PC-3 (cell line): Measurements from ENCODE around the gene ENTHD1. TPM values are rescaled to one million over a fixed set of nuclear protein-coding genes. Genes with fewer than 3 reads are reported as not detected.

ENCODE experiments used
- ATAC-seq: fragments of 200-7000 bp; cut with Tn5 transposase; 2 replicates; pipeline ENCODE4 v1.9.1; 2020; ENCODE audit warnings: mild to moderate bottlenecking, moderate library complexity
- BruUV-seq: library from RNA; stranded (reverse); fragments of 400-500 nt; replicated peaks from 2 replicates; lab custom pipeline; 2021; lab: Mats Ljungman, UMichigan
- CTCF ChIA-PET: fragments of 300-600 bp; sonication (Branson Sonifier 250); formaldehyde crosslinking; loops from one replicate; lab custom pipeline; 2022; ENCODE audit warnings: antibody characterized with exemption; lab: Charles Lee
- POLR2A ChIA-PET: fragments of 300-600 bp; sonication (Branson Sonifier 250); formaldehyde crosslinking; loops from one replicate; lab custom pipeline; 2022; ENCODE audit warnings: antibody characterized with exemption; ENCODE audit not compliant: unreplicated experiment; lab: Charles Lee
- DNase-seq: peaks from one replicate; pipeline ENCODE4 v3.0.0-alpha.2; 2015
- H2AFZ ChIP-seq: fragments of 300-600 bp; sonication (generic); 2 replicates; pipeline ENCODE4 v1.6.0; 2016; ENCODE audit warnings: antibody characterized with exemption, low read length
- H3F3A ChIP-seq: fragments of 300-600 bp; sonication (generic); one replicate; pipeline ENCODE4 v1.6.0; 2017; ENCODE audit warnings: antibody characterized with exemption, low read length, control low read depth, mild to moderate bottlenecking; ENCODE audit not compliant: unreplicated experiment
- H3K27ac ChIP-seq: fragments of 300-600 bp; sonication (generic); 2 replicates; pipeline ENCODE4 v1.5.1; 2016; ENCODE audit warnings: mild to moderate bottlenecking, low read length
- H3K27me3 ChIP-seq: fragments of 300-600 bp; sonication (generic); 2 replicates; pipeline ENCODE4 v1.6.1; 2016; ENCODE audit warnings: low read length, mixed read lengths
- H3K36me3 ChIP-seq: fragments of 300-600 bp; sonication (generic); 2 replicates; pipeline ENCODE4 v1.6.1; 2016; ENCODE audit warnings: low read depth, mixed run types, low read length, mixed read lengths
- H3K4me1 ChIP-seq: fragments of 300-600 bp; sonication (generic); 2 replicates; pipeline ENCODE4 v1.5.1; 2016; ENCODE audit warnings: low read length; ENCODE audit not compliant: insufficient read depth
- H3K4me2 ChIP-seq: fragments of 300-600 bp; sonication (generic); 2 replicates; pipeline ENCODE4 v1.6.0; 2016; ENCODE audit warnings: low read length
- H3K4me3 ChIP-seq: fragments of 300-600 bp; sonication (generic); 2 replicates; pipeline ENCODE4 v1.5.1; 2016; ENCODE audit warnings: mild to moderate bottlenecking, low read length, mixed read lengths
- H3K79me2 ChIP-seq: fragments of 300-600 bp; sonication (generic); 2 replicates; pipeline ENCODE4 v1.6.1; 2017; ENCODE audit warnings: low read length, mixed read lengths
- H3K9ac ChIP-seq: fragments of 300-600 bp; sonication (generic); 2 replicates; pipeline ENCODE4 v1.6.0; 2016; ENCODE audit warnings: mild to moderate bottlenecking, low read length
- H3K9me2 ChIP-seq: fragments of 300-600 bp; sonication (generic); replicated peaks from 2 replicates; pipeline ENCODE4 v1.6.1; 2016; ENCODE audit warnings: mixed run types, low read length, mixed read lengths
- H3K9me3 ChIP-seq: fragments of 300-600 bp; sonication (generic); 2 replicates; pipeline ENCODE4 v1.6.1; 2016; ENCODE audit warnings: low read length, mixed read lengths
- H4K20me1 ChIP-seq: fragments of 300-600 bp; sonication (generic); 2 replicates; pipeline ENCODE4 v1.6.1; 2016; ENCODE audit warnings: low read length, mixed read lengths
- CTCF ChIP-seq: fragments of 300-600 bp; sonication (generic); conservative IDR thresholded peaks from 2 replicates; pipeline ENCODE4 v1.5.1; 2017; ENCODE audit warnings: antibody characterized with exemption, low read depth, mild to moderate bottlenecking, low read length
- EZH2 ChIP-seq: fragments of 300-600 bp; sonication (generic); IDR thresholded peaks from one replicate; pipeline ENCODE4 v1.6.1; 2017; ENCODE audit warnings: antibody characterized with exemption, mild to moderate bottlenecking, low read length; ENCODE audit not compliant: unreplicated experiment
- EZH2phosphoT487 ChIP-seq: fragments of 300-600 bp; sonication (generic); IDR thresholded peaks from 2 replicates; pipeline ENCODE4 v1.6.1; 2018; ENCODE audit warnings: mild to moderate bottlenecking, antibody characterized with exemption, low read length, borderline replicate concordance
- intact Hi-C: fragments of 100-400 bp; cut with micrococcal nuclease; formaldehyde crosslinking; loops from 2 replicates; pipeline ENCODE4 v1.9.0; 2023
- total RNA-seq: library from RNA; depleted of rRNA; stranded (reverse); fragments of >200 nt; gene quantifications from 2 replicates; pipeline ENCODE4 v1.2.3, GENCODE V29; 2014

Gene ENTHD1
- total RNA-seq, 1 experiment from 2014 or later, result not detected

DNA sequence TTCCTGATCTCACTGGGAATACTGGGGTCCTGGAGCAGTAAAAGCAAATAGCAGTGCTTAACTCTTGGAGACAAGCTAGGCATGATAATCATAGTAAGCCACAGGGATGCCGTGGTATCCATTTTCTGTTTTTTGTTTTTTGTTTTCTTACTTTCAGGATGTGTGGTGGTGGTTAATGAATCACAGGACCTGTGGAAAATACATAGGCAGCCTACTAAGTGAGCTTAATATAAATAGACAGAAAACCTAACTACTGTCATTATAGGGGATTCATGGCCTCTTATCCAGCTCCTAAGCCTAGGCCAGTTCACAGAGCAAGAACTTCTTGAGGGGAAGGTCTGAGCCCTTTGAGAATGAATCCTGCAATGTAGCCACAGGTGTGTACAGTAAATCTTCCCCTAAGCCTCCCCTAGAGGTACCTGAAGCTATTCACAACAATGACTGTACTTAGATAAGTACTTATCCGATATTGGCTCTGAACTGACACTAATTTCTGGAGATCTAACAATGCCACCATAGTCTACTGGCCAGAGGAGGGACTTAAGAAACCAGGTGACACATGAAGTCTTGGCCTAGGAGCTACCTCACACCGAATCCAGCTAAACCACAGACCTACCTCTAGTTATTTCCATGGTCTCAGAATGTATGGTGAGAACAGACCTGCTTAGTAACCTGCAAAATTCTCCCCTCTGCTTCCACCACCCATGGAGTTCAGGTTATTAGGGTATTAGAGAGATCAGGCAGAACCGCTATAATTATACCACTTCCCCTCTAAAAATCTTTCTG lies 83.6 kb downstream of the ENTHD1 start:
- H3K79me2 ChIP-seq, result no peaks in the 10 kb centered on the region
- no TSS peak for BruUV-seq
- ATAC-seq (no peak), DNase-seq (no peak)
- no peak overlapping the region for H3K4me2 ChIP-seq
- no peaks in the 10 kb centered on the region for H4K20me1 ChIP-seq
- H3K36me3 ChIP-seq, result no peaks in the 10 kb centered on the region; the same call in 1 of the 2 replicates
- TF ChIP-seq EZH2phosphoT487, result no peak
- TF ChIP-seq EZH2, result no peak
- no peak for TF ChIP-seq CTCF
- ChIA-PET CTCF (no interaction called here), POLR2A (no interaction called here)
- H3F3A ChIP-seq, result no peaks in the 10 kb centered on the region
- no peak overlapping the region for H3K4me3 ChIP-seq
- no peaks in the 10 kb centered on the region for H3K9me2 ChIP-seq
- no peak overlapping the region for H3K27ac ChIP-seq
- H3K27me3 ChIP-seq, result peaks cover 57% of the 10 kb centered on the region
- intact Hi-C loops, result no loop called here
- no peaks in the 10 kb centered on the region for H3K9me3 ChIP-seq
- no peak overlapping the region for H3K9ac ChIP-seq
- no peak overlapping the region for H2AFZ ChIP-seq
- H3K4me1 ChIP-seq, result no peaks in the 10 kb centered on the region

GRCh38 chr22:39808081-39808480 lies 85.5 kb downstream of the ENTHD1 start:
- no TSS peak for BruUV-seq
- no peaks in the 10 kb centered on the region for H3F3A ChIP-seq
- H4K20me1 ChIP-seq, result no peaks in the 10 kb centered on the region
- no peak overlapping the region for H3K27ac ChIP-seq
- H3K9ac ChIP-seq, result no peak overlapping the region
- no peaks in the 10 kb centered on the region for H3K4me1 ChIP-seq
- no peak overlapping the region for H2AFZ ChIP-seq
- H3K36me3 ChIP-seq, result no peaks in the 10 kb centered on the region; the same call in 1 of the 2 replicates
- no peaks in the 10 kb centered on the region for H3K79me2 ChIP-seq
- TF ChIP-seq EZH2 (no peak), CTCF (peak; percentile 62), EZH2phosphoT487 (no peak)
- no peak overlapping the region for H3K4me3 ChIP-seq
- no peak overlapping the region for H3K4me2 ChIP-seq
- ATAC-seq (no peak), DNase-seq (peak; percentile 41)
- CTCF ChIA-PET, result no interaction called here
- intact Hi-C loops, result no loop called here
- H3K27me3 ChIP-seq, result peaks cover 59% of the 10 kb centered on the region
- no peaks in the 10 kb centered on the region for H3K9me2 ChIP-seq
- POLR2A ChIA-PET, result no interaction called here
- no peaks in the 10 kb centered on the region for H3K9me3 ChIP-seq

DNA sequence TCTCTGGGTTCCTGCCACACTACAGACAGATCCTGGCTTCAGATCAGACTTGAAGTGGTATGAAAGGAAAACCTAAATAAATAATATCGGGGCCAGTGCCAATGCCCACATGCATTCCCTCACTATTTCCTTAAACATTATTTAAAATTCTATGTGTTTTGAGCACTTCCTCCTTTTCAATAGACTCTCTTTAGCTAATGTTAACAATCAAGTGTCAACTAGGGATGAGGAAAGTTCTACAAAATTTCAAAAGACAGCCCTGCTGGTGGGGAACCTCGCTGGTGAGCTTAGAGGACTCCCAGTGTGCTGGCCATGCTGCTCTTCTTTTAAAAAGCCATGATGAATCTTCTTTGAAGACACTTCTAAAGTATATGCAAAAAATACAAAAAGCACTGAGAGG lies 87.5 kb downstream of the ENTHD1 start:
- H3K9ac ChIP-seq, result no peak overlapping the region
- H3K9me2 ChIP-seq, result no peaks in the 10 kb centered on the region
- H3K27me3 ChIP-seq, result peaks cover 60% of the 10 kb centered on the region
- no peaks in the 10 kb centered on the region; the same call in 1 of the 2 replicates for H3K36me3 ChIP-seq
- no peak overlapping the region for H3K4me2 ChIP-seq
- no peaks in the 10 kb centered on the region for H3K9me3 ChIP-seq
- H2AFZ ChIP-seq, result no peak overlapping the region
- ATAC-seq (no peak), DNase-seq (no peak)
- no peaks in the 10 kb centered on the region for H3F3A ChIP-seq
- no peak overlapping the region for H3K4me3 ChIP-seq
- H3K27ac ChIP-seq, result no peak overlapping the region
- H4K20me1 ChIP-seq, result no peaks in the 10 kb centered on the region
- CTCF ChIA-PET, result no interaction called here
- POLR2A ChIA-PET, result no interaction called here
- intact Hi-C loops, result no loop called here
- no peaks in the 10 kb centered on the region for H3K79me2 ChIP-seq
- BruUV-seq, result no TSS peak
- no peaks in the 10 kb centered on the region for H3K4me1 ChIP-seq
- TF ChIP-seq EZH2phosphoT487 (no peak), EZH2 (no peak)
